ENCODE results near the gene HSD3B7. TPM values are rescaled to one million over a fixed set of nuclear protein-coding genes. Genes with fewer than 3 reads are reported as not detected.
A peak's percentile ranks its signal among the peaks of the same experiment; 100 is the strongest.

HSD3B7 gene
- total RNA-seq, 1 experiment from 2014 or later: 5.5 TPM

- Histone ChIP-seq H3K79me2 (ENCODE audit: insufficient read depth, low read length) (no peaks in the 10 kb centered on the region), H3K56ac (ENCODE audit: insufficient read length, low read depth, low read length) (no peak overlapping the region), H2AFZ (ENCODE audit: low read length) (no peak overlapping the region), H3K27ac (ENCODE audit: insufficient read length, low read depth, low read length) (no peak overlapping the region), H3K23me2 (ENCODE audit: insufficient read length, low read depth, low read length, poor library complexity, severe bottlenecking) (peaks cover 11% of the 10 kb centered on the region), H2BK5ac (ENCODE audit: insufficient read length, low read length) (no peak overlapping the region), H2BK15ac (ENCODE audit: low read depth, low read length) (no peak overlapping the region), H2BK20ac (ENCODE audit: low read depth, low read length, poor library complexity, severe bottlenecking) (no peak overlapping the region), H3K9me3 (ENCODE audit: control insufficient read depth, low read depth, low read length) (no peaks in the 10 kb centered on the region), H4K20me1 (ENCODE audit: control insufficient read depth, insufficient read depth, insufficient read length) (no peaks in the 10 kb centered on the region), H2AK5ac (ENCODE audit: insufficient read length, low read length) (no peak overlapping the region), H3T11ph (ENCODE audit: low read length) (no peak overlapping the region), H3K14ac (ENCODE audit: insufficient read depth, low read length) (peak overlapping the region; percentile 32; the same call in 1 of the 2 replicates), H3K18ac (ENCODE audit: insufficient read length, low read depth, low read length) (no peak overlapping the region), H3K4ac (ENCODE audit: low read depth, low read length) (no peak overlapping the region), H3K4me1 (ENCODE audit: insufficient read depth, low read length) (peaks cover 2% of the 10 kb centered on the region; the same call in 1 of the 2 replicates), H3K9ac (ENCODE audit: extremely low read depth, insufficient read length, low read length) (no peak overlapping the region), H4K5ac (ENCODE audit: insufficient read length, low read depth, low read length) (no peak overlapping the region), H3K27me3 (ENCODE audit: insufficient read depth, low read length) (no peaks in the 10 kb centered on the region), H4K91ac (ENCODE audit: insufficient read length, low read depth, low read length) (no peak overlapping the region), H3K23ac (ENCODE audit: insufficient read length, low read depth, low read length) (no peak overlapping the region), H4K8ac (replicated peaks; ENCODE audit: insufficient read length, low read depth, low read length) (no peak overlapping the region), H3K4me2 (ENCODE audit: insufficient read depth, insufficient read length, low read length) (peak overlapping the region; percentile 3), H3K79me1 (ENCODE audit: insufficient read depth, low read depth, low read length, poor library complexity, severe bottlenecking) (no peaks in the 10 kb centered on the region), H2BK120ac (ENCODE audit: low read depth, low read length, poor library complexity, severe bottlenecking) (no peak overlapping the region), H2BK12ac (ENCODE audit: insufficient read length, low read depth, low read length) (no peak overlapping the region)
- Mint-ChIP-seq H3K4me1 (peaks cover 32 to 33% of the 10 kb centered on the region in 2 experiments), H3K36me3 (ENCODE audit: insufficient read depth in 1 of 3, low read depth in 3 of 3) (peaks cover 21 to 43% (median 34%) of the 10 kb centered on the region in 3 experiments; a peak in 6 of 7 replicates), H3K27me3 (ENCODE audit: low read depth) (no peaks in the 10 kb centered on the region), H3K27ac (peak overlapping the region; percentile 79 to 98 (median 92); a peak in 5 of 7 replicates), H3K9me3 (no peaks in the 10 kb centered on the region; a peak in 1 of 5 replicates), H3K4me3 (peak overlapping the region; percentile 24 to 49; a peak in 4 of 5 replicates)
- peak; percentile 44 for DNase-seq
- no CpG with 5 or more reads among the region's 38 CpGs for WGBS (ENCODE audit: extremely low coverage, insufficient read length, low lambda C conversion rate)
- no peak for TF ChIP-seq CTCF (conservative IDR thresholded peaks at IDR 0.05)
These were observed 38.1 kb upstream of the HSD3B7 start for GRCh38 chr16:30946671-30947540.
